GM12878 (cell line): ENCODE measurements around the gene CADPS. TPM values are rescaled to one million over a fixed set of nuclear protein-coding genes. Genes with fewer than 3 reads are reported as not detected.

Experiments used
- ATAC-seq: fragments of 200-7000 bp; cut with Tn5 transposase; 3 replicates; pipeline ENCODE4 v1.9.1; 2020; ENCODE audit warnings: mild to moderate bottlenecking, moderate library complexity
- BruUV-seq: library from RNA; stranded (reverse); fragments of 400-500 nt; replicated peaks from 2 replicates; lab custom pipeline; 2021; lab: Mats Ljungman, UMichigan
- CTCF ChIA-PET: fragments of 300-600 bp; sonication (Branson Sonifier 250); formaldehyde crosslinking; extraction: SDS; loops from one replicate; lab custom pipeline; 2021; ENCODE audit warnings: inconsistent platforms; lab: Yijun Ruan, JAX
- POLR2A ChIA-PET: fragments of 350-600 bp; formaldehyde crosslinking; extraction: SDS; loops from one replicate; lab custom pipeline; 2021; ENCODE audit warnings: inconsistent platforms; lab: Charles Lee
- RAD21 ChIA-PET: fragments of 300-600 bp; sonication (Branson Sonifier 250); formaldehyde crosslinking; loops from one replicate; lab custom pipeline; 2023; ENCODE audit warnings: antibody characterized with exemption; ENCODE audit not compliant: unreplicated experiment; lab: Charles Lee
- SMC1A ChIA-PET: fragments of 300-600 bp; sonication (Branson Sonifier 250); formaldehyde crosslinking; loops from one replicate; lab custom pipeline; 2023; ENCODE audit not compliant: unreplicated experiment, uncharacterized antibody; lab: Charles Lee
- DNase-seq: peaks from one replicate; pipeline ENCODE4 v3.0.0-alpha.2; 2011; ENCODE audit warnings: low read depth, low spot score
- FAIRE-seq: peaks from 3 replicates; lab custom pipeline; 2011; peaks lifted over from hg19 to GRCh38; lab: Jason Lieb, UNC
- H2AFZ ChIP-seq: 2 replicates; pipeline ENCODE4 v1.6.0; 2011; ENCODE audit warnings: low read depth, low read length, control low read depth; ENCODE audit not compliant: control insufficient read depth
- H3K27ac ChIP-seq: 2 replicates; pipeline ENCODE4 v1.5.1; 2011; ENCODE audit warnings: control low read depth; ENCODE audit not compliant: control insufficient read depth, insufficient read depth
- H3K27me3 ChIP-seq, 2 experiments: replicated peaks in 1 of 2; 2 replicates each; pipeline versions ENCODE4 v1.6.0 to v1.6.1; 2011; ENCODE audit warnings: low read length in 1 of 2; ENCODE audit not compliant: control insufficient read depth in 2 of 2, insufficient read depth in 2 of 2
- H3K36me3 ChIP-seq, 2 experiments: 2 replicates each; pipeline ENCODE4 v1.5.1; 2011; ENCODE audit warnings: low read length in 1 of 2; ENCODE audit not compliant: control insufficient read depth in 2 of 2, insufficient read depth in 2 of 2
- H3K4me1 ChIP-seq: 2 replicates; pipeline ENCODE4 v1.6.1; 2011; ENCODE audit warnings: mild to moderate bottlenecking, low read length, moderate library complexity, mixed read lengths; ENCODE audit not compliant: control insufficient read depth, insufficient read depth
- H3K4me2 ChIP-seq: 2 replicates; pipeline ENCODE4 v1.6.0; 2011; ENCODE audit warnings: control low read depth; ENCODE audit not compliant: control insufficient read depth, insufficient read depth
- H3K4me3 ChIP-seq: fragments of 200-600 bp; sonication (generic); 2 replicates; pipeline ENCODE4 v1.5.1; 2016
- H3K79me2 ChIP-seq: 2 replicates; pipeline ENCODE4 v1.6.0; 2011; ENCODE audit warnings: low read length; ENCODE audit not compliant: control insufficient read depth, insufficient read depth
- H3K9ac ChIP-seq: 2 replicates; pipeline ENCODE4 v1.8.0; 2011; ENCODE audit warnings: low read length, control low read depth, mixed read lengths; ENCODE audit not compliant: control insufficient read depth, insufficient read depth
- H3K9me3 ChIP-seq: replicated peaks from 3 replicates; pipeline ENCODE4 v1.5.1; 2011; ENCODE audit warnings: mild to moderate bottlenecking, low read length; ENCODE audit not compliant: control insufficient read depth, insufficient read depth
- H4K20me1 ChIP-seq: 2 replicates; pipeline ENCODE4 v1.6.0; 2011; ENCODE audit not compliant: control insufficient read depth, insufficient read depth
- IKZF1 ChIP-seq: fragments of 450-650 bp; conservative IDR thresholded peaks from 2 replicates; pipeline ENCODE4 v1.6.1; 2017; ENCODE audit warnings: antibody characterized with exemption, mild to moderate bottlenecking
- JUND ChIP-seq: IDR thresholded peaks from 2 replicates; pipeline ENCODE4 v1.6.1; 2012; ENCODE audit warnings: low read depth, mild to moderate bottlenecking, low read length, improper control_type of control experiment, moderate library complexity
- MAX ChIP-seq: IDR thresholded peaks from 2 replicates; pipeline ENCODE4 v1.6.1; 2012; ENCODE audit warnings: low read depth, low read length, improper control_type of control experiment
- MEF2A ChIP-seq: IDR thresholded peaks from 2 replicates; pipeline ENCODE4 v1.6.1; 2011; ENCODE audit warnings: low read depth, mild to moderate bottlenecking, low read length, moderate library complexity; ENCODE audit not compliant: insufficient read depth
- MEF2B ChIP-seq: fragments of 450-650 bp; IDR thresholded peaks from 2 replicates; pipeline ENCODE4 v1.6.1; 2018; ENCODE audit warnings: mild to moderate bottlenecking, moderate library complexity; ENCODE audit not compliant: partially characterized antibody, poor library complexity, severe bottlenecking
- PML ChIP-seq: IDR thresholded peaks from 2 replicates; pipeline ENCODE4 v1.6.1; 2012; ENCODE audit warnings: low read length, inconsistent platforms
- RB1 ChIP-seq: fragments of 450-650 bp; formaldehyde crosslinking; IDR thresholded peaks from 2 replicates; pipeline ENCODE4 v1.6.1; 2017; ENCODE audit warnings: mild to moderate bottlenecking, borderline replicate concordance
- RCOR1 ChIP-seq: conservative IDR thresholded peaks from 2 replicates; pipeline ENCODE4 v1.6.1; 2012; ENCODE audit warnings: low read depth, low read length, improper control_type of control experiment
- RELA ChIP-seq: fragments of 450-650 bp; IDR thresholded peaks from 2 replicates; pipeline ENCODE4 v1.8.0; 2014; ENCODE audit warnings: borderline replicate concordance; ENCODE audit not compliant: partially characterized antibody
- ZNF274 ChIP-seq: IDR thresholded peaks from one replicate; pipeline ENCODE4 v1.8.0; 2011; ENCODE audit not compliant: insufficient read length, insufficient read depth
- ZNF592 ChIP-seq: fragments of 450-650 bp; IDR thresholded peaks from 2 replicates; pipeline ENCODE4 v1.6.1; 2017; ENCODE audit warnings: mild to moderate bottlenecking, moderate library complexity
- ZNF622 ChIP-seq: fragments of 450-650 bp; IDR thresholded peaks from 2 replicates; pipeline ENCODE4 v1.6.1; 2017; ENCODE audit warnings: mild to moderate bottlenecking, inconsistent platforms
- WGBS: methylation state at CpG from one replicate; pipeline ENCODE4 v1.1.6; 2016; ENCODE audit warnings: low lambda C conversion rate; ENCODE audit not compliant: insufficient replicate concordance, insufficient coverage; ENCODE audit errors: missing lambda C conversion rate; 5-methylcytosine and 5-hydroxymethylcytosine counted together
- in situ Hi-C: fragments of 300-500 bp; cut with MboI; formaldehyde crosslinking; loops from 9 replicates; pipeline ENCODE4 v1.14.3; 2018; ENCODE audit warnings: mixed read lengths
- intact Hi-C: fragments of 100-400 bp; cut with micrococcal nuclease; formaldehyde crosslinking; loops from one replicate; pipeline ENCODE4 v1.14.2; 2022; ENCODE audit not compliant: unreplicated experiment
- polyA plus RNA-seq, 11 experiments: library from polyadenylated mRNA; depleted of rRNA in 4 of 11; unstranded in 6 of 11; stranded (reverse) in 5 of 11; fragments of >200 nt; fragmentation: Nextera tagmentation in 4 of 11; fragmentation: Illumina TruSeq in 1 of 11; extraction: Ambion mirVana in 4 of 11; extraction: Trizol in 1 of 11; gene quantifications; 1 replicate in 1 of 11; 2 replicates in 10 of 11; pipeline versions ENCODE4 v1.2.1 to v1.2.3, GENCODE V29; 2011 to 2016; ENCODE audit warnings: inconsistent platforms in 2 of 11, missing spikeins in 2 of 11, low read depth in 1 of 11
- total RNA-seq, 4 experiments: library from RNA; depleted of rRNA in 3 of 4; stranded (reverse); fragments of >200 nt in 3 of 4; fragmentation: Illumina TruSeq in 1 of 4; extraction: Trizol in 1 of 4; gene quantifications; 2 replicates each; pipeline versions ENCODE4 v1.2.1 to v1.2.3, GENCODE V29; 2013 to 2021
- TF ChIP-seq, protein P1 (sequence below): fragments of 150-350 bp; IDR thresholded peaks from 2 replicates; pipeline ENCODE4 v1.6.1; 2016; ENCODE audit warnings: low read depth, low read length
- TF ChIP-seq, protein P2 (sequence below): fragments of 150-350 bp; IDR thresholded peaks from 2 replicates; pipeline ENCODE4 v1.6.1; 2014; ENCODE audit warnings: mild to moderate bottlenecking, low read depth, low read length

The CADPS gene
- total and polyA plus RNA-seq, 10 of the 15 experiments (the other 5 are each of a cell fraction or from before 2014, with no cell fraction given) = 0.20 TPM; not detected in 9

DNA sequence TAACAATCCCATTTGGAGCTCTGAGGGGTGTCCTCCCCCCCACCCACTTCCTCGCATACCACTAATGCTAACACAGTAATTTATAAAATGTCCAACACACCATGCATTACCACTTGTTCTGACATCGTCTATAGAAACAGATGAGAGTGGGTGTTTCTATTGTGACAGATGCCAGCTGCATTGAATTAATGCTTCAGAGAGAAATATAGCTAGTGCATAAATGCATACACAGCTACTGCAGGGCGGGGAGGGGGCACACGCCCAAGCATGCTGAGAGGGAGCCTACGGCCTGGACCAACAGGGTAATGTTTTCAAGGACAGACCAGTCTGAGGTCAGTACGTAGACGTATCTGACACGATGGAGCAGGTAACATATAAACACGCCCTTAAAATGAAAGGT lies 395.9 kb downstream of the CADPS start:
- POLR2A ChIA-PET = no interaction called here
- Histone ChIP-seq H4K20me1 (no peaks in the 10 kb centered on the region), H2AFZ (no peak overlapping the region), H3K27ac (no peak overlapping the region), H3K27me3 (no peaks in the 10 kb centered on the region; a peak in 2 of 4 replicates), H3K4me2 (no peak overlapping the region), H3K36me3 (no peaks in the 10 kb centered on the region), H3K79me2 (no peaks in the 10 kb centered on the region), H3K4me3 (no peak overlapping the region), H3K9ac (no peak overlapping the region), H3K9me3 (no peaks in the 10 kb centered on the region), H3K4me1 (no peaks in the 10 kb centered on the region)
- RAD21 ChIA-PET = no interaction called here
- FAIRE-seq (no peak), ATAC-seq (no peak), DNase-seq (no peak)
- CTCF ChIA-PET = interaction anchor here (1.6 kb wide), 1 partner anchor 14 kb away, joined by 3 read pairs; no protein-coding TSS in a partner anchor
- in situ Hi-C loops (no loop called here), intact Hi-C loops (no loop called here)
- no TSS peak for BruUV-seq
- SMC1A ChIA-PET = interaction anchor here (0.9 to 1.1 kb wide), 2 partner anchors 18 to 187 kb away, joined by 3 read pairs; no protein-coding TSS in a partner anchor
- WGBS = 38% methylated on average over 8 of the region's 9 CpGs
- no peak for TF ChIP-seq ZNF592
- TF ChIP-seq, protein P1, sequence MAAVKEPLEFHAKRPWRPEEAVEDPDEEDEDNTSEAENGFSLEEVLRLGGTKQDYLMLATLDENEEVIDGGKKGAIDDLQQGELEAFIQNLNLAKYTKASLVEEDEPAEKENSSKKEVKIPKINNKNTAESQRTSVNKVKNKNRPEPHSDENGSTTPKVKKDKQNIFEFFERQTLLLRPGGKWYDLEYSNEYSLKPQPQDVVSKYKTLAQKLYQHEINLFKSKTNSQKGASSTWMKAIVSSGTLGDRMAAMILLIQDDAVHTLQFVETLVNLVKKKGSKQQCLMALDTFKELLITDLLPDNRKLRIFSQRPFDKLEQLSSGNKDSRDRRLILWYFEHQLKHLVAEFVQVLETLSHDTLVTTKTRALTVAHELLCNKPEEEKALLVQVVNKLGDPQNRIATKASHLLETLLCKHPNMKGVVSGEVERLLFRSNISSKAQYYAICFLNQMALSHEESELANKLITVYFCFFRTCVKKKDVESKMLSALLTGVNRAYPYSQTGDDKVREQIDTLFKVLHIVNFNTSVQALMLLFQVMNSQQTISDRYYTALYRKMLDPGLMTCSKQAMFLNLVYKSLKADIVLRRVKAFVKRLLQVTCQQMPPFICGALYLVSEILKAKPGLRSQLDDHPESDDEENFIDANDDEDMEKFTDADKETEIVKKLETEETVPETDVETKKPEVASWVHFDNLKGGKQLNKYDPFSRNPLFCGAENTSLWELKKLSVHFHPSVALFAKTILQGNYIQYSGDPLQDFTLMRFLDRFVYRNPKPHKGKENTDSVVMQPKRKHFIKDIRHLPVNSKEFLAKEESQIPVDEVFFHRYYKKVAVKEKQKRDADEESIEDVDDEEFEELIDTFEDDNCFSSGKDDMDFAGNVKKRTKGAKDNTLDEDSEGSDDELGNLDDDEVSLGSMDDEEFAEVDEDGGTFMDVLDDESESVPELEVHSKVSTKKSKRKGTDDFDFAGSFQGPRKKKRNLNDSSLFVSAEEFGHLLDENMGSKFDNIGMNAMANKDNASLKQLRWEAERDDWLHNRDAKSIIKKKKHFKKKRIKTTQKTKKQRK = no peak
- TF ChIP-seq IKZF1 = no peak
- TF ChIP-seq JUND = no peak
- no peak for TF ChIP-seq RB1
- no peak for TF ChIP-seq MEF2A
- no peak for TF ChIP-seq PML
- no peak for TF ChIP-seq ZNF622
- no peak for TF ChIP-seq MAX
- TF ChIP-seq RELA = no peak
- no peak for TF ChIP-seq MEF2B
- TF ChIP-seq ZNF274 = no peak
- no peak for TF ChIP-seq RCOR1
- TF ChIP-seq, protein P2, sequence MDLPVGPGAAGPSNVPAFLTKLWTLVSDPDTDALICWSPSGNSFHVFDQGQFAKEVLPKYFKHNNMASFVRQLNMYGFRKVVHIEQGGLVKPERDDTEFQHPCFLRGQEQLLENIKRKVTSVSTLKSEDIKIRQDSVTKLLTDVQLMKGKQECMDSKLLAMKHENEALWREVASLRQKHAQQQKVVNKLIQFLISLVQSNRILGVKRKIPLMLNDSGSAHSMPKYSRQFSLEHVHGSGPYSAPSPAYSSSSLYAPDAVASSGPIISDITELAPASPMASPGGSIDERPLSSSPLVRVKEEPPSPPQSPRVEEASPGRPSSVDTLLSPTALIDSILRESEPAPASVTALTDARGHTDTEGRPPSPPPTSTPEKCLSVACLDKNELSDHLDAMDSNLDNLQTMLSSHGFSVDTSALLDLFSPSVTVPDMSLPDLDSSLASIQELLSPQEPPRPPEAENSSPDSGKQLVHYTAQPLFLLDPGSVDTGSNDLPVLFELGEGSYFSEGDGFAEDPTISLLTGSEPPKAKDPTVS = no peak
